Measurements from ENCODE around the gene STON1. TPM values are rescaled to one million over a fixed set of nuclear protein-coding genes. Genes with fewer than 3 reads are reported as not detected.

Gene STON1
- polyA plus RNA-seq, 1 donor: 10.1 TPM

- H3K27ac ChIP-seq (ENCODE audit: low read length): no peak overlapping the region
These were observed 38.6 kb downstream of the STON1 start for GRCh38 chr2:48568547-48568946.

GRCh38 chr2:48569433-48569832 lies 39.5 kb downstream of the STON1 start:
- DNase-seq: no peak
- Histone ChIP-seq H3K4me1 (ENCODE audit: control insufficient read depth, insufficient read depth, low read length) (no peaks in the 10 kb centered on the region), H3K27ac (ENCODE audit: low read length) (no peak overlapping the region), H3K9me3 (ENCODE audit: control insufficient read depth, low read depth, low read length) (no peaks in the 10 kb centered on the region), H3K36me3 (ENCODE audit: control insufficient read depth, insufficient read depth, low read length) (no peaks in the 10 kb centered on the region), H3K4me3 (ENCODE audit: low read length) (no peak overlapping the region), H3K27me3 (ENCODE audit: control insufficient read depth, insufficient read depth, low read length) (no peaks in the 10 kb centered on the region)

More at GRCh38 chr2:48568547-48568946, 38.6 kb downstream of the STON1 start:
- Histone ChIP-seq H3K9me3 (ENCODE audit: control insufficient read depth, low read depth, low read length) (no peaks in the 10 kb centered on the region), H3K27me3 (ENCODE audit: control insufficient read depth, insufficient read depth, low read length) (no peaks in the 10 kb centered on the region), H3K4me1 (ENCODE audit: control insufficient read depth, insufficient read depth, low read length) (no peaks in the 10 kb centered on the region), H3K36me3 (ENCODE audit: control insufficient read depth, insufficient read depth, low read length) (no peaks in the 10 kb centered on the region), H3K4me3 (ENCODE audit: low read length) (no peak overlapping the region)
- DNase-seq: no peak
- no CpG with 5 or more reads among the region's 4 CpGs for WGBS (ENCODE audit: insufficient coverage, low lambda C conversion rate)

GRCh38 chr2:48572816-48573215 lies 42.9 kb downstream of the STON1 start:
- no CpG with 5 or more reads among the region's 5 CpGs for WGBS (ENCODE audit: insufficient coverage, low lambda C conversion rate)
- Histone ChIP-seq H3K36me3 (ENCODE audit: control insufficient read depth, insufficient read depth, low read length) (no peaks in the 10 kb centered on the region), H3K9me3 (ENCODE audit: control insufficient read depth, low read depth, low read length) (no peaks in the 10 kb centered on the region), H3K27me3 (ENCODE audit: control insufficient read depth, insufficient read depth, low read length) (no peaks in the 10 kb centered on the region), H3K27ac (ENCODE audit: low read length) (no peak overlapping the region), H3K4me1 (ENCODE audit: control insufficient read depth, insufficient read depth, low read length) (no peaks in the 10 kb centered on the region), H3K4me3 (ENCODE audit: low read length) (no peak overlapping the region)
- no peak for DNase-seq

- Histone ChIP-seq H3K27me3 (ENCODE audit: control insufficient read depth, insufficient read depth, low read length) (no peaks in the 10 kb centered on the region), H3K27ac (ENCODE audit: low read length) (no peak overlapping the region), H3K36me3 (ENCODE audit: control insufficient read depth, insufficient read depth, low read length) (no peaks in the 10 kb centered on the region), H3K4me1 (ENCODE audit: control insufficient read depth, insufficient read depth, low read length) (no peaks in the 10 kb centered on the region), H3K4me3 (ENCODE audit: low read length) (no peak overlapping the region), H3K9me3 (ENCODE audit: control insufficient read depth, low read depth, low read length) (no peaks in the 10 kb centered on the region)
- DNase-seq: no peak
- WGBS (ENCODE audit: insufficient coverage, low lambda C conversion rate): 94% methylated on average over 5 of the region's 9 CpGs
These were observed 44.7 kb downstream of the STON1 start for GRCh38 chr2:48574353-48575287.

GRCh38 chr2:48578313-48578712 lies 48.4 kb downstream of the STON1 start:
- no peak overlapping the region for H3K4me3 ChIP-seq (ENCODE audit: low read length)
- no peaks in the 10 kb centered on the region for H3K27me3 ChIP-seq (ENCODE audit: control insufficient read depth, insufficient read depth, low read length)
- no peaks in the 10 kb centered on the region for H3K9me3 ChIP-seq (ENCODE audit: control insufficient read depth, low read depth, low read length)
- H3K36me3 ChIP-seq (ENCODE audit: control insufficient read depth, insufficient read depth, low read length): no peaks in the 10 kb centered on the region
- DNase-seq: no peak
- no peaks in the 10 kb centered on the region for H3K4me1 ChIP-seq (ENCODE audit: control insufficient read depth, insufficient read depth, low read length)
- WGBS (ENCODE audit: insufficient coverage, low lambda C conversion rate): 100% methylated on average over 1 of the region's 4 CpGs
- no peak overlapping the region for H3K27ac ChIP-seq (ENCODE audit: low read length)

GRCh38 chr2:48583961-48584360 lies 54.0 kb downstream of the STON1 start:
- no peaks in the 10 kb centered on the region for H3K27me3 ChIP-seq (ENCODE audit: control insufficient read depth, insufficient read depth, low read length)
- no peak overlapping the region for H3K4me3 ChIP-seq (ENCODE audit: low read length)
- no CpG with 5 or more reads among the region's 3 CpGs for WGBS (ENCODE audit: insufficient coverage, low lambda C conversion rate)
- no peak for DNase-seq
- H3K9me3 ChIP-seq (ENCODE audit: control insufficient read depth, low read depth, low read length): no peaks in the 10 kb centered on the region
- H3K4me1 ChIP-seq (ENCODE audit: control insufficient read depth, insufficient read depth, low read length): no peaks in the 10 kb centered on the region
- no peaks in the 10 kb centered on the region for H3K36me3 ChIP-seq (ENCODE audit: control insufficient read depth, insufficient read depth, low read length)
- H3K27ac ChIP-seq (ENCODE audit: low read length): no peak overlapping the region

- WGBS (ENCODE audit: insufficient coverage, low lambda C conversion rate): no CpG with 5 or more reads among the region's 4 CpGs
- no peak for DNase-seq
- H3K4me3 ChIP-seq (ENCODE audit: low read length): no peak overlapping the region
- H3K36me3 ChIP-seq (ENCODE audit: control insufficient read depth, insufficient read depth, low read length): no peaks in the 10 kb centered on the region
- no peaks in the 10 kb centered on the region for H3K9me3 ChIP-seq (ENCODE audit: control insufficient read depth, low read depth, low read length)
- no peaks in the 10 kb centered on the region for H3K4me1 ChIP-seq (ENCODE audit: control insufficient read depth, insufficient read depth, low read length)
- H3K27ac ChIP-seq (ENCODE audit: low read length): no peak overlapping the region
- H3K27me3 ChIP-seq (ENCODE audit: control insufficient read depth, insufficient read depth, low read length): no peaks in the 10 kb centered on the region
These were observed 54.6 kb downstream of the STON1 start for GRCh38 chr2:48584551-48584950.

GRCh38 chr2:48586433-48586832 lies 56.5 kb downstream of the STON1 start:
- Histone ChIP-seq H3K4me3 (ENCODE audit: low read length) (no peak overlapping the region), H3K27ac (ENCODE audit: low read length) (no peak overlapping the region), H3K4me1 (ENCODE audit: control insufficient read depth, insufficient read depth, low read length) (no peaks in the 10 kb centered on the region), H3K27me3 (ENCODE audit: control insufficient read depth, insufficient read depth, low read length) (no peaks in the 10 kb centered on the region), H3K36me3 (ENCODE audit: control insufficient read depth, insufficient read depth, low read length) (no peaks in the 10 kb centered on the region), H3K9me3 (ENCODE audit: control insufficient read depth, low read depth, low read length) (no peaks in the 10 kb centered on the region)
- DNase-seq: no peak
- no CpG with 5 or more reads among the region's 4 CpGs for WGBS (ENCODE audit: insufficient coverage, low lambda C conversion rate)

- Histone ChIP-seq H3K9me3 (ENCODE audit: control insufficient read depth, low read depth, low read length) (no peaks in the 10 kb centered on the region), H3K36me3 (ENCODE audit: control insufficient read depth, insufficient read depth, low read length) (no peaks in the 10 kb centered on the region), H3K4me3 (ENCODE audit: low read length) (no peak overlapping the region), H3K27me3 (ENCODE audit: control insufficient read depth, insufficient read depth, low read length) (no peaks in the 10 kb centered on the region), H3K27ac (ENCODE audit: low read length) (no peak overlapping the region), H3K4me1 (ENCODE audit: control insufficient read depth, insufficient read depth, low read length) (no peaks in the 10 kb centered on the region)
- no peak for DNase-seq
- 100% methylated on average over 1 of the region's 5 CpGs for WGBS (ENCODE audit: insufficient coverage, low lambda C conversion rate)
These were observed 57.6 kb downstream of the STON1 start for GRCh38 chr2:48587560-48587959.

- Histone ChIP-seq H3K4me3 (ENCODE audit: low read length) (no peak overlapping the region), H3K4me1 (ENCODE audit: control insufficient read depth, insufficient read depth, low read length) (no peaks in the 10 kb centered on the region), H3K36me3 (ENCODE audit: control insufficient read depth, insufficient read depth, low read length) (no peaks in the 10 kb centered on the region), H3K27me3 (ENCODE audit: control insufficient read depth, insufficient read depth, low read length) (no peaks in the 10 kb centered on the region), H3K27ac (ENCODE audit: low read length) (no peak overlapping the region), H3K9me3 (ENCODE audit: control insufficient read depth, low read depth, low read length) (no peaks in the 10 kb centered on the region)
- no CpG with 5 or more reads among the region's 3 CpGs for WGBS (ENCODE audit: insufficient coverage, low lambda C conversion rate)
- DNase-seq: no peak
These were observed 58.0 kb downstream of the STON1 start for GRCh38 chr2:48587961-48588360.

GRCh38 chr2:48588745-48589144 lies 58.8 kb downstream of the STON1 start:
- Histone ChIP-seq H3K4me3 (ENCODE audit: low read length) (no peak overlapping the region), H3K27me3 (ENCODE audit: control insufficient read depth, insufficient read depth, low read length) (no peaks in the 10 kb centered on the region), H3K27ac (ENCODE audit: low read length) (no peak overlapping the region), H3K36me3 (ENCODE audit: control insufficient read depth, insufficient read depth, low read length) (no peaks in the 10 kb centered on the region), H3K9me3 (ENCODE audit: control insufficient read depth, low read depth, low read length) (no peaks in the 10 kb centered on the region), H3K4me1 (ENCODE audit: control insufficient read depth, insufficient read depth, low read length) (no peaks in the 10 kb centered on the region)
- WGBS (ENCODE audit: insufficient coverage, low lambda C conversion rate): 86% methylated on average over 1 of the region's 1 CpG
- no peak for DNase-seq
